Measurements from ENCODE around the gene CDC6. TPM values are rescaled to one million over a fixed set of nuclear protein-coding genes. Genes with fewer than 3 reads are reported as not detected.
"Not testable (repeated sequence)": the region's sequence is repeated elsewhere in the genome, so short reads cannot be mapped to it uniquely, and the experiment has no call there.

The CDC6 gene
- total RNA-seq, 1 donor from 2014 or later = 139 TPM

DNA sequence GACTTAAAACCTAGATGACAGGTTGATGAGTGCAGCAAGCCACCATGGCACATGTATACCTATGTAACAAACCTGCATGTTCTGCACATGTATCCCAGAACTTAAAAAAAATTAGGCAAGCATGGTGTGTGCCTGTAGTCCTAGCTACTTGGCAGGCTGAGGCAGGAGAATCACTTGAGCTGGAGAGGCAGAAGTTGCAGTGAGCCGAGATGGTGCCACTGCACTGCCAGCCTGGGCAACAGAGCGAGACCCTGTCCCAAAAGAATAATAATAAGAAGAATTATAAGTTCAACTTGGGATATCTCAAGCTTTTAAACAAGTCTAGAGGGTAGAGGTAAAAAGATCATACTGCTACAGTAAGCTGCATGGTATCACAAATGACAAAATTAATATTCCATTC, 9.8 kb downstream of the CDC6 start:
- peaks cover 69% of the 10 kb centered on the region for H3K36me3 Mint-ChIP-seq (ENCODE audit: low read depth)
- H3K27ac Mint-ChIP-seq = no peak overlapping the region
- intact Hi-C loops (cut with micrococcal nuclease) = no loop called here
- H3K9me3 Mint-ChIP-seq = no peaks in the 10 kb centered on the region
- no peaks in the 10 kb centered on the region for H3K27me3 Mint-ChIP-seq
- DNase-seq = no peak
- H3K4me3 Mint-ChIP-seq = no peak overlapping the region
- H3K4me1 Mint-ChIP-seq = peaks cover 27% of the 10 kb centered on the region

DNA sequence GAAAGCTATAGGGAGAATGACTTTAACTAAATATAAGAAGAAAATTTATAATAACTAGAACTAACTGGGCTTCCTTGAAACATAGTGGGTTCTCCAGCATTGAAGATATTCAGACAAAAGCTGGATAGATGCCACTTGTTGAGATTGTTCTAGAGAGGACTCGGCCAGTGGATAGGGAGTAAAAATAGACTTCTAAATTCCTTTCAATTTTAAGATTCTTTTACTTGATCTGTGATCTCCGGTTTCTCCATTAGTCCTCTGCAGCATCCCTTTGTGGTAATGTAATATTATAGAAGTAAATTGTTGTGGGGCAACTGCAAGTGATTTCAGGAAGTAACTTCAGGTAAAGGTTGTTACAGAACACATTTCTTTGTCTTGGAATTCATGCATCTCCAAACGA, 11.0 kb downstream of the CDC6 start:
- Mint-ChIP-seq H3K36me3 (ENCODE audit: low read depth) (peaks cover 71% of the 10 kb centered on the region), H3K4me1 (peaks cover 30% of the 10 kb centered on the region), H3K27me3 (no peaks in the 10 kb centered on the region), H3K9me3 (no peaks in the 10 kb centered on the region), H3K27ac (no peak overlapping the region), H3K4me3 (no peak overlapping the region)
- intact Hi-C loops (cut with micrococcal nuclease) = no loop called here
- DNase-seq = no peak

DNA sequence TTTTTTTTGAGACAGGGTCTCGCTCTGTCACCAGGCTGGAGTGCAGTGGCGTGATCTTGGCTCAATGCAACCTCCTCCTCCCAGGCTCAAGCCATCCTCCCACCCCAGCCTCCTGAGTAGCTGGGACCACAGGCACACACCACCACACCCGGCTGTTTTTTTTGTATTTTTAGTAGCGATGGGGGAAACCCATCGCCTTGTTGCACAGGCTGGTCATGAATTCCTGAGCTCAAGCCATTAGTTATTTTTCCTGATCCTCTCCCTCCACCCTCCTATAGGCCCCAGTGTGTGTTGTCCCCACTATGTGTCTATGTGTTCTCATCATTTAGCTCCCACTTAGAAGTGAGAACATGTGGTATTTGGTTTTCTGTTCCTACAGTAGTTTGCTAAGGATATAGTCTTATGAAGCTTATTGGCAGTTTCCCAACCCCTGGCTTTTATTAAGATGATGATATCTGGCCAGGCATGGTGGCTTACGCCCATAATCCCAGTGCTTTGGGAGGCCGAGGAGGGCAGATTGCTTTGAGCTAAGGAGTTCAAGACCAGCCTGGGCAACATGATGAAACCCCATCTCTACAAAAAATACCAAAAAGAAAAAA, 11.6 kb downstream of the CDC6 start:
- H3K4me3 Mint-ChIP-seq; intact Hi-C loops (cut with micrococcal nuclease); DNase-seq; H3K27me3 Mint-ChIP-seq; H3K9me3 Mint-ChIP-seq; H3K27ac Mint-ChIP-seq: not testable (repeated sequence)
- Mint-ChIP-seq H3K36me3 (ENCODE audit: low read depth) (peaks cover 72% of the 10 kb centered on the region), H3K4me1 (peaks cover 31% of the 10 kb centered on the region)

DNA sequence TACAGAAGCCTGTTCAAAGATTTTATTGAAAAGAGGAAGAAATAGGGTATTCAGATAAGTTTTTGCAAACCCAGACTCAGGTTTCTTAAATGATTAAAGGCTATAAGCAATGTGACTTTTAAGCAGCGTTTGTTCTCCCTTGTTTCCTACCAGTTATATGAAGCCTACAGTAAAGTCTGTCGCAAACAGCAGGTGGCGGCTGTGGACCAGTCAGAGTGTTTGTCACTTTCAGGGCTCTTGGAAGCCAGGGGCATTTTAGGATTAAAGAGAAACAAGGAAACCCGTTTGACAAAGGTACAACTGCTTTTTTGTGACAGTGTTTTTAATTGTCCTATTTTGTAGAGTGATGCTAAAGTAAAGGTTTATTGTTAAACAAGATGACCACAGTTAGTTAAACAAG, 13.6 kb downstream of the CDC6 start:
- Mint-ChIP-seq H3K4me3 (no peak overlapping the region), H3K4me1 (peaks cover 22% of the 10 kb centered on the region), H3K9me3 (no peaks in the 10 kb centered on the region), H3K27me3 (no peaks in the 10 kb centered on the region), H3K36me3 (ENCODE audit: low read depth) (peaks cover 61% of the 10 kb centered on the region), H3K27ac (no peak overlapping the region)
- intact Hi-C loops (cut with micrococcal nuclease) = loop anchor here (10.0 kb wide), 1 partner anchor 233 kb away; no protein-coding TSS in a partner anchor
- DNase-seq = no peak

DNA sequence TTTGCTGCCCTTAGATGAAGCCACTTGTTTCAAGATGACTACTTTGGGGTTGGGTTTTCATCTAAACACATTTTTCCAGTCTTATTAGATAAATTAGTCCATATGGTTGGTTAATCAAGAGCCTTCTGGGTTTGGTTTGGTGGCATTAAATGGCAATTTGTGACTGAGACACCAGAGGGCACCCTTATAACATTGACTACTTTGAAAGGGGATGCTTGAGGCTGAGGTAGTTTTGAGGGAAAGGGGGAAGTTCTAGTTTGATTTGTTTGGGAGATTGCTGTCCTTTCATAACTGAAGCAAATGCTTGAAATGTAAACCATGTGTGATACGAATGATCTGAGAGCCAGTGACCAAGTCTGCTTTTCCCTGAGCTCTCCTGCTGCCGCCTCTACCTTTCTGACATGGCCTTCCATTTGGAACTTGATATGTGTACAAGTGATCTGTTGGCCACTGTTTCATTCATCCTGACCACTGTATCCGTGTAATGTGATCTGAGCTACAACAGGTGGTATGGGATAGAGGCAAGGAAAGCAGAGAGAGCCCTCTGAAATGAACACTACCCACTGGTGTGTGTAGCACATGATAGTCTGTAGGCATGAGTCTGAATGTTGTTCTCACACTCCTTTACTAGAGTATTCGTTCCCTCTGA, 15.5 kb downstream of the CDC6 start:
- peaks cover 16% of the 10 kb centered on the region for H3K4me1 Mint-ChIP-seq
- no peaks in the 10 kb centered on the region for H3K9me3 Mint-ChIP-seq
- no peaks in the 10 kb centered on the region for H3K27me3 Mint-ChIP-seq
- no peak overlapping the region for H3K4me3 Mint-ChIP-seq
- intact Hi-C loops (cut with micrococcal nuclease) = loop anchor here (1.0 to 10.0 kb wide), 3 partner anchors 20 to 232 kb away; no protein-coding TSS in a partner anchor
- H3K36me3 Mint-ChIP-seq (ENCODE audit: low read depth) = peaks cover 49% of the 10 kb centered on the region
- DNase-seq = peak; percentile 87
- H3K27ac Mint-ChIP-seq = peak overlapping the region; percentile 29

DNA sequence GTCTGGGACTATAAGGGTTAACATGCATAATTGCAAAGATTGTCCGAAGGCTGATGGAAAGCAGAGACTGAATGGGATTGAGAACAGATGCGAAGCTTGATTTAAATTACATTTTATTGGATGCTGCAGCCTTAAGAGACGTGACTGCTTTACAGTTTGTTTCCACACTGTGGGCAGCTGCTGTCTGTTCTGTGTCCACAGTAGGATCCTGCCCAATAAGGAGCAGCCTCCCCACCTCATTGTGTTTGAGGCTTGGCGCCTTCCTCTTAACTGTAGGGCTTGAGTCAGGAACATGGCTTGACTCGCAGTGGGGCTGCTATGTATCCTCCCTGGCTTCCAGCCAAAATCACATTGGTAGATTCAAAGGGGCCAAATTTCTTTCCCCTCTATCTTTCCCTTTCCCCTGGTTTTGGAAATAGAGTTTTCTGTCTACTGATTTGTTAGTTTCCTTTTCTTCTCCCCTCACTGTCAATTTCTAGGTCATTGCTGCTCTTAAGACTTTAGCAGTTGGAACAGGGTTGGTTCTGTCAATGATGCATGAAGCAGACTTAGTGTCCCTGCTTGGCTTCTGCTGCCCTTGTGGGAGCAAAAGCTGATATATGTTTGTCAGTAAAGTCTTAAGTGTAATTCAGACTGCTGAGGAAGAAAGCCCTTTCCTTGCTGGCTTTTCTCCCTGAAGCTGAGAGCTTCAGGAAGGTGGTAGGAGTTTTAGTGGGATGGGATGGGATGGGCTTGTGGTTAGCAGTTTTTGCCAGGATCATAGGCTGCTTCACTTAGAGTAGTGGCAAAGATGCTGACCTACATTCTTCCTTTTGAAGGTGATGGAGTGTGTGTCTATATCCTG, 16.3 kb downstream of the CDC6 start:
- Mint-ChIP-seq H3K9me3 (no peaks in the 10 kb centered on the region), H3K36me3 (ENCODE audit: low read depth) (peaks cover 44% of the 10 kb centered on the region), H3K27me3 (no peaks in the 10 kb centered on the region), H3K4me3 (no peak overlapping the region), H3K4me1 (peaks cover 13% of the 10 kb centered on the region), H3K27ac (peak overlapping the region; percentile 29)
- no peak for DNase-seq
- intact Hi-C loops (cut with micrococcal nuclease) = loop anchor here (1.0 to 10.0 kb wide), 3 partner anchors 19 to 231 kb away; no protein-coding TSS in a partner anchor

DNA sequence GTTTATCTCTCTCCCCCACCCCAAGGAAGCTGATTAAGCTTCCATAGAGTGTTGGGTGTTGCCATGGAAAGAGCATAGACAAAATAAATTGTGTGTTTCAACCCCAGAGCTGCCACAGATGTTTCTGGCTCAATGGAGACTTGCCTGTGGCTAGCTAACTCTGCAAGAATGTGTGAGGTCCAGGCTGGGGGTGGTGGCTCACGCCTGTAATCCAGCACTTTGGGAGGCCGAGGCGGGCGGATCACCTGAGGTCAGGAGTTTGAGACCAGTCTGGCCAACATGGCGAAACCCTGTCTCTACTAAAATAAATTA, 16.8 kb downstream of the CDC6 start:
- intact Hi-C loops (cut with micrococcal nuclease) = loop anchor here (10.0 kb wide), 1 partner anchor 230 kb away; no protein-coding TSS in a partner anchor

DNA sequence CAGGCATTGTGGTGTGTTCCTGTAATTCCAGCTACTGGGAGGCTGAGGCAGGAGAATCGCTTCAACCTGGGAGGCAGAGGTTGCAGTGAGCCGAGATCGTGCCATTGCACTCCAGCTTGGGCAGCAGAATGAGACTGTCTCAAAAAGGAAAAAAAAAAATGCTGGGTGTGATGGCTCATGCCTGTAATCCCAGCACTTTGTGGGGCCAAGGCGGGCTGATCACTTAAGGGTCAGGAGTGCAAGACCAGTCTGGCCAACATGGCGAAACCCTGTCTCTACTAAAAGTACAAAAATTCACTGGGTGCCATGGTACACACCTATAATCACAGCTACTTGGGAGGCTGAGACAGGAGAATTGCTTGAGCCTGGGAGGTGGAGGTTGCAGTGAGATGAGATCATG, 17.2 kb downstream of the CDC6 start:
- Mint-ChIP-seq H3K36me3 (ENCODE audit: low read depth) (peaks cover 37% of the 10 kb centered on the region), H3K4me1 (peaks cover 18% of the 10 kb centered on the region)
- H3K27ac Mint-ChIP-seq, DNase-seq, H3K9me3 Mint-ChIP-seq, H3K4me3 Mint-ChIP-seq, H3K27me3 Mint-ChIP-seq: not testable (repeated sequence)
- intact Hi-C loops (cut with micrococcal nuclease) = loop anchor here (10.0 kb wide), 1 partner anchor 230 kb away; no protein-coding TSS in a partner anchor

More for the DNA sequence above, 16.8 kb downstream of the CDC6 start:
- not testable (repeated sequence) for H3K9me3 Mint-ChIP-seq, H3K4me3 Mint-ChIP-seq, DNase-seq, H3K27me3 Mint-ChIP-seq, H3K27ac Mint-ChIP-seq
- H3K36me3 Mint-ChIP-seq (ENCODE audit: low read depth) = peaks cover 39% of the 10 kb centered on the region
- H3K4me1 Mint-ChIP-seq = peaks cover 17% of the 10 kb centered on the region

DNA sequence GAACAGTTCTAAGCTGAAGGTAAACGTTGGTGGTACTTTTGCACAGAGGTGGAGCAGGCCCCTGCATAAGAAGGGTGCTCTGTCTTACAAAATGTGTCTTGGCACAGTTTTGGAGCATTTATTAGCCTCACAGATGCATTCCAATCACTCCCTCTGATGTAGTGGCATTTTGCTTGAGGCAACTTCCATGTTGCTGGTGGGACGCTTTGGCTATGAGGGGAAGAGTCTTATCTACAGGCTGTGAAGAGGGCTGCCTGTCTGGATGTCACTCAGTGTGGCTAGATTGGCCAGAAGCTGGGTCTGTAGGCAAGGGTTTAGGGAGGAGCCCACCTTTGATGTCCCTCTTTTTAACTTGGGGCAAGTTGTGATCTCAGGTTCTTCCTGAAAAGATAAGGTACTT, 18.7 kb downstream of the CDC6 start:
- peaks cover 26% of the 10 kb centered on the region for H3K4me1 Mint-ChIP-seq
- H3K4me3 Mint-ChIP-seq = peak overlapping the region; percentile 11
- no peaks in the 10 kb centered on the region for H3K9me3 Mint-ChIP-seq
- H3K27ac Mint-ChIP-seq = no peak overlapping the region
- intact Hi-C loops (cut with micrococcal nuclease) = loop anchor here (10.0 kb wide), 1 partner anchor 228 kb away; no protein-coding TSS in a partner anchor
- DNase-seq = no peak
- H3K36me3 Mint-ChIP-seq (ENCODE audit: low read depth) = peaks cover 28% of the 10 kb centered on the region
- no peaks in the 10 kb centered on the region for H3K27me3 Mint-ChIP-seq

DNA sequence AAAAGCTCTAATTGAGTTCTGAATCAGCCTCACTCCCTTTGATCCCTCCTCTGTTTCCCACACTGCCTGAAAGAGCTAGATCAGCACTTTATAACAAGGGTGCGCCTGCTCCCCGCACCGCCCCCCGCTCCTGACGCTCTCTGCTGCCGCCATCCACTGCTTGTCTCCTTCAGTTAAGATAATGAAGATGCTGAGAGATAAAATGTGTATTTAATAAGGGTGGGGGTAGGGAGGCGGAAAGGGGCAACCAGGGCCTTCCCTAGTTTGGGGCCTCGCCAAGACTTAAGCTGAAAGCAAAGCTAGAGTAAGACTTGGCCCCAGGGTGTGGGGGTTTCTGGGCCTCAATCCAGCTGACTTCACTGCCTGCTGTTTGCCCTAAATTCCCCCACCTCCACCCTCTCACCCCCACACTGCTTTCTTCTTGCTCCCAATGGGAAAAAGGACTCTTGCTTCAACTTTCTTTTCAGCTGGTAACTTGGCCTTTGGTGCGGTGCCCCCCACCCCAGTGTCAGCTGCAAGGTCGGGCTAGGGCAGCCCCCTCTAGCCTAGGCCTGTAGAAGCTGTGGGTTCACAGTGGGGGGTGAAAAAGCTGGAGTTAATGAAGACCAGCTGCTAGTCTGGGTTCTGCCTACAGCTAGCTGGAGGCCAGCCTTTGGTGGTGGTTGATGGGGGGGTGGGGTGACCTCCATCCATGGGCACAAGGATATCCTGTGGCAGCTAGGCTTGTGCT, 19.5 kb downstream of the CDC6 start:
- Mint-ChIP-seq H3K9me3 (no peaks in the 10 kb centered on the region), H3K4me1 (peaks cover 34% of the 10 kb centered on the region), H3K36me3 (ENCODE audit: low read depth) (peaks cover 22% of the 10 kb centered on the region), H3K27me3 (no peaks in the 10 kb centered on the region), H3K27ac (no peak overlapping the region), H3K4me3 (no peak overlapping the region)
- intact Hi-C loops (cut with micrococcal nuclease) = loop anchor here (10.0 kb wide), 1 partner anchor 228 kb away; no protein-coding TSS in a partner anchor
- no peak for DNase-seq

DNA sequence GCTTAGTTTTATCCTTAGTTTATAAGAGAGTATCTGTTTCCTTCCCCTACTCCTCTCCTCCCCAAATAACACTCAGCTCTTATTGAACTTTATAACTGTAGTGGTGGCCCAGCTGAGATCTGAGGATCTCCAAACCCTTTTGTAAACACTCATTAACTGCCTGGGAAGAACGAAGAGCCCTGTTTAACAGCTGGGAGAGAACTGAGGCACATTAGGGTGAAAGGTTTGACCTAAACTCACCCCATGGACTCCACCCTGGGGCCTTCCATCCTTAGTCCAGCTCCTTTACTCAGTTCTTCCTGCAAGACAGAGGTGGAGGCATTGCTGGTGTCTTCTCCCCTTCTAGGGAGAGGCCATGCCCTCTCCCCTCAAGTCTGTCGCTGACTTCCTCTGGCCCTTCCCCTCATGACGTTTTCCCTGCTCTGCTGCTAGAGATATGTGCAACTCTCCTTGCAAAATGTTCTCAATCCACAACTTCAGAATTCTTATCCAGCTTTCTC, 20.1 kb downstream of the CDC6 start:
- H3K4me3 Mint-ChIP-seq = no peak overlapping the region
- H3K36me3 Mint-ChIP-seq (ENCODE audit: low read depth) = peaks cover 18% of the 10 kb centered on the region
- no peak for DNase-seq
- H3K9me3 Mint-ChIP-seq = no peaks in the 10 kb centered on the region
- no peak overlapping the region for H3K27ac Mint-ChIP-seq
- H3K27me3 Mint-ChIP-seq = no peaks in the 10 kb centered on the region
- H3K4me1 Mint-ChIP-seq = peaks cover 36% of the 10 kb centered on the region
- intact Hi-C loops (cut with micrococcal nuclease) = loop anchor here (10.0 kb wide), 1 partner anchor 227 kb away; no protein-coding TSS in a partner anchor

DNA sequence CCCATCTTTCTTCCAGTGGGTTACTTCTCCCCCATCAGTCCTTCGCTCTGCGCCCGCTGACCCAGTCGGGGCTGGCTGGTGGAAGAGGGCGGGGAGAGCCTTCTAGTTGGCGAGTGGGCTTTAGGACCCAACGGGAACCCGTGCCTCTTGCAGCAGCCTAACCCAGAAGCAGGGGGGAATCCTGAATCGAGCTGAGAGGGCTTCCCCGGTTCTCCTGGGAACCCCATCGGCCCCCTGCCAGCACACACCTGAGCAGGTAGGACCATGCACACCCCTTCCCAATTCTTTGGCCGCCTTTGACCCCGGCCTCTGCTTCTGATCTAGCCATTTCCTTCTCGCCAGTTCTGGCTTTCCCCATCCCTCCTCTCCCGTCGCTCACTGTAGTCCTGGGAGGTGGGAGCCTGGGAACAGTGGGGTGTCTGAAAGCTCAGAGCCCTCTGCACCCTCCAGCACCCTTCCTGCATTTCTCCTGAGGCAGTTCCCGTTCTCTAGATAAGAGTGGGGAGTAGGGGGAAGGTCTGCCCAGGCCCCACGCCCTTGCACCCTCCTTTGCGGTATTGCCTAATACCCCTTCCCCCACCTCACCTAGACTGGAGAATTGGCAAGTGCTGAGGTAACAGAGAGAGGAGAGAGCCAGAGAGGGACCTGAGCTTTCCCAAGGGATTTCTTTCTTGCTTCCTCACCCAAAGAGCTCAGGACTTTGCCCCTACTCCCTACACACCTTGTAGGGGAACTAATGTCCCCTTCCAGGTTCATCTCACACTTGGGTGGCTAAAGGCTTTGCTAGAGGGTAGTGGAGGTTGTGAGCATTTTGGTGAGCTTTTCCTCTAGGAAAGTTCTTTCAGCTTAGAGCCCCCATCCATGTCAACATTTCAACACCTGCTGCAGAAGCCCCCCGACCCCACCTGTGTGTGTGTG, 21.6 kb downstream of the CDC6 start, which contains the start of gene RARA:
RARA (plus strand) TSS at position 150 of the 918 bp plus-strand sequence. CDS start 22,039 bp downstream, outside the sequence.
- no peak within 1 kb of the TSS for H3K27ac Mint-ChIP-seq
- DNase-seq = no peak
- peaks cover 4% of the 10 kb centered on the region for H3K36me3 Mint-ChIP-seq (ENCODE audit: low read depth)
- H3K4me3 Mint-ChIP-seq = no peak within 1 kb of the TSS
- H3K9me3 Mint-ChIP-seq = no peaks in the 10 kb centered on the region
- no peaks in the 10 kb centered on the region for H3K27me3 Mint-ChIP-seq
- H3K4me1 Mint-ChIP-seq = peaks cover 29% of the 10 kb centered on the region
- intact Hi-C loops (cut with micrococcal nuclease) = loop anchor here (10.0 kb wide), 1 partner anchor 226 kb away; no protein-coding TSS in a partner anchor
